ENCODE results near the gene LCORL.

Gene LCORL

GRCh38 chr4:17945303-17945702, 76.3 kb downstream of the LCORL start:
- intact Hi-C loops (cut with DNase I; ENCODE audit: low total_unique reads) = no loop called here
- H3K27ac ChIP-seq = no peak overlapping the region
- no peak for DNase-seq
- H3K9me3 ChIP-seq = no peaks in the 10 kb centered on the region
- H3K4me1 ChIP-seq = no peaks in the 10 kb centered on the region
- TF ChIP-seq CTCF (IDR thresholded peaks at IDR 0.05) = no peak
- H3K27me3 ChIP-seq = no peaks in the 10 kb centered on the region
- H3K36me3 ChIP-seq = no peaks in the 10 kb centered on the region
- no peak overlapping the region for H3K4me3 ChIP-seq

GRCh38 chr4:17941731-17942130, 79.8 kb downstream of the LCORL start:
- no peak for TF ChIP-seq CTCF (IDR thresholded peaks at IDR 0.05)
- H3K4me1 ChIP-seq = no peaks in the 10 kb centered on the region
- no peak overlapping the region for H3K4me3 ChIP-seq
- H3K9me3 ChIP-seq = no peaks in the 10 kb centered on the region
- no peak for DNase-seq
- no peaks in the 10 kb centered on the region for H3K36me3 ChIP-seq
- no peak overlapping the region for H3K27ac ChIP-seq
- intact Hi-C loops (cut with DNase I; ENCODE audit: low total_unique reads) = no loop called here
- no peaks in the 10 kb centered on the region for H3K27me3 ChIP-seq

GRCh38 chr4:17939054-17939453, 82.5 kb downstream of the LCORL start:
- Histone ChIP-seq H3K36me3 (no peaks in the 10 kb centered on the region), H3K27me3 (no peaks in the 10 kb centered on the region), H3K9me3 (no peaks in the 10 kb centered on the region), H3K4me1 (no peaks in the 10 kb centered on the region), H3K27ac (no peak overlapping the region), H3K4me3 (no peak overlapping the region)
- no peak for DNase-seq
- no peak for TF ChIP-seq CTCF (IDR thresholded peaks at IDR 0.05)
- intact Hi-C loops (cut with DNase I; ENCODE audit: low total_unique reads) = no loop called here

- intact Hi-C loops (cut with DNase I; ENCODE audit: low total_unique reads) = no loop called here
- DNase-seq = no peak
- TF ChIP-seq CTCF (IDR thresholded peaks at IDR 0.05) = no peak
These were observed 87.3 kb downstream of the LCORL start for GRCh38 chr4:17934286-17934685.

GRCh38 chr4:17933126-17933525, 88.4 kb downstream of the LCORL start:
- DNase-seq = no peak
- Histone ChIP-seq H3K27ac (no peak overlapping the region), H3K4me1 (no peaks in the 10 kb centered on the region), H3K36me3 (peaks cover 0 to 1% (median 0%) of the 10 kb centered on the region in 3 donors), H3K4me3 (no peak overlapping the region), H3K9me3 (peaks cover 0 to 12% (median 0%) of the 10 kb centered on the region in 3 donors), H3K27me3 (no peaks in the 10 kb centered on the region)
- no peak for TF ChIP-seq CTCF (IDR thresholded peaks at IDR 0.05)
- intact Hi-C loops (cut with DNase I; ENCODE audit: low total_unique reads) = no loop called here

More at GRCh38 chr4:17934286-17934685, 87.3 kb downstream of the LCORL start:
- Histone ChIP-seq H3K4me1 (no peaks in the 10 kb centered on the region), H3K4me3 (no peak overlapping the region), H3K9me3 (peaks cover 0 to 8% (median 0%) of the 10 kb centered on the region in 3 donors), H3K27ac (no peak overlapping the region), H3K27me3 (no peaks in the 10 kb centered on the region), H3K36me3 (no peaks in the 10 kb centered on the region)

GRCh38 chr4:17932041-17932440, 89.5 kb downstream of the LCORL start:
- DNase-seq = no peak
- no peaks in the 10 kb centered on the region for H3K27me3 ChIP-seq
- intact Hi-C loops (cut with DNase I; ENCODE audit: low total_unique reads) = no loop called here

More at GRCh38 chr4:17932041-17932440, 89.5 kb downstream of the LCORL start:
- Histone ChIP-seq H3K4me1 (no peaks in the 10 kb centered on the region), H3K36me3 (peaks cover 0 to 3% (median 0%) of the 10 kb centered on the region in 3 donors), H3K9me3 (peaks cover 0 to 12% (median 0%) of the 10 kb centered on the region in 3 donors), H3K4me3 (no peak overlapping the region), H3K27ac (no peak overlapping the region)
- no peak for TF ChIP-seq CTCF (IDR thresholded peaks at IDR 0.05)
